OCI-LY3 (cell line): Measurements from ENCODE around the gene SERPINB3.

Experiments used
- EZH2phosphoT487 ChIP-seq: fragments of 200-600 bp; shearing (Covaris generic); IDR thresholded peaks from 2 replicates; pipeline ENCODE4 v1.6.1; 2018; ENCODE audit warnings: antibody characterized with exemption, mixed run types, low read depth
- TF ChIP-seq, protein P1 (sequence below): fragments of 200-600, 300-600 bp; sonication (generic); IDR thresholded peaks from 2 replicates; pipeline ENCODE4 v1.5.1; 2014; ENCODE audit warnings: antibody characterized with exemption, low read length, low read depth

DNA sequence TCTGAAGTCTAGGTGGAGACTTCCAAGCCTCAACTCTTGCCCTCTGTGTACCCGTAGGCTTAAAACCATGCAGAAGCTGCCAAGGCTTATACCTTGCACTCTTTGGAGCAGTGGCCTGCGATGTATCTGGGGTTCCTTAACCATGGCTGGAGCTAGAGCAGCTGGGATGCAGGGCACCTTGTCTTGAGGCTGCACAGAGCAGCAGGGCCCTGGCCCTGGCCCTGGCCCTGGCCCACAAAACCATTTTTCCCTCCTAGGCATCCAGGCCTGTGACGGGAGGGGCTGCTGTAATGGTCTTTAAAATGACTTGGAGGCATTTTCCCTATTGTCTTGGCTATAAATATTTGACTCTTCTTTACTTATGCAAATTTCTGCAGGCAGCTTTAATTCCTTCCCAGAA lies 36.8 kb downstream of the SERPINB3 start:
- TF ChIP-seq, protein P1, sequence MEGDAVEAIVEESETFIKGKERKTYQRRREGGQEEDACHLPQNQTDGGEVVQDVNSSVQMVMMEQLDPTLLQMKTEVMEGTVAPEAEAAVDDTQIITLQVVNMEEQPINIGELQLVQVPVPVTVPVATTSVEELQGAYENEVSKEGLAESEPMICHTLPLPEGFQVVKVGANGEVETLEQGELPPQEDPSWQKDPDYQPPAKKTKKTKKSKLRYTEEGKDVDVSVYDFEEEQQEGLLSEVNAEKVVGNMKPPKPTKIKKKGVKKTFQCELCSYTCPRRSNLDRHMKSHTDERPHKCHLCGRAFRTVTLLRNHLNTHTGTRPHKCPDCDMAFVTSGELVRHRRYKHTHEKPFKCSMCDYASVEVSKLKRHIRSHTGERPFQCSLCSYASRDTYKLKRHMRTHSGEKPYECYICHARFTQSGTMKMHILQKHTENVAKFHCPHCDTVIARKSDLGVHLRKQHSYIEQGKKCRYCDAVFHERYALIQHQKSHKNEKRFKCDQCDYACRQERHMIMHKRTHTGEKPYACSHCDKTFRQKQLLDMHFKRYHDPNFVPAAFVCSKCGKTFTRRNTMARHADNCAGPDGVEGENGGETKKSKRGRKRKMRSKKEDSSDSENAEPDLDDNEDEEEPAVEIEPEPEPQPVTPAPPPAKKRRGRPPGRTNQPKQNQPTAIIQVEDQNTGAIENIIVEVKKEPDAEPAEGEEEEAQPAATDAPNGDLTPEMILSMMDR, result no peak
- TF ChIP-seq EZH2phosphoT487, result no peak
